K562 (cell line): ENCODE measurements around the gene TSR3. TPM values are rescaled to one million over a fixed set of nuclear protein-coding genes. Genes with fewer than 3 reads are reported as not detected.

Source experiments
- EHMT2 ChIP-seq: fragments of 450-650 bp; IDR thresholded peaks from 2 replicates; pipeline ENCODE4 v1.6.1; 2018; ENCODE audit warnings: antibody characterized with exemption
- GABPA ChIP-seq: fragments of 200-800 bp; sonication (Bioruptor generic); conservative IDR thresholded peaks from 2 replicates; pipeline ENCODE4 v1.6.1; 2016; ENCODE audit warnings: low read depth, missing genetic modification characterization, missing compliant biosample characterization
- KDM1A ChIP-seq, 2 experiments: fragments of 450-650 bp; IDR thresholded peaks; 2 replicates each; pipeline ENCODE4 v1.6.1; 2016; ENCODE audit warnings: mild to moderate bottlenecking in 2 of 2
- MYC ChIP-seq, 2 experiments: fragments of 250-450 bp in 1 of 2; sonication (Bioruptor Pico) in 1 of 2; IDR thresholded peaks; 2 replicates each; pipeline versions ENCODE4 v1.5.1 to v1.6.1; 2012 to 2021; ENCODE audit warnings: low read depth in 2 of 2, borderline replicate concordance in 1 of 2, improper control_type of control experiment in 1 of 2, low read length in 1 of 2, mild to moderate bottlenecking in 1 of 2, moderate library complexity in 1 of 2
- PRPF4 ChIP-seq: fragments of 200-400 bp; formaldehyde crosslinking; IDR thresholded peaks from one replicate; pipeline ENCODE4 v1.6.1; 2017; ENCODE audit warnings: low read length, low read depth, mild to moderate bottlenecking; ENCODE audit not compliant: insufficient read depth, poor library complexity, severe bottlenecking
- RBFOX2 ChIP-seq: fragments of 200-400 bp; formaldehyde crosslinking; IDR thresholded peaks from 2 replicates; pipeline ENCODE4 v1.6.1; 2017; ENCODE audit warnings: low read depth, mild to moderate bottlenecking, low read length, moderate library complexity
- SMAD4 ChIP-seq: fragments of 250-450 bp; sonication (Bioruptor Pico); conservative IDR thresholded peaks from 2 replicates; pipeline ENCODE4 v1.8.0; 2021; ENCODE audit warnings: inconsistent platforms, mild to moderate bottlenecking, moderate library complexity
- TAF1 ChIP-seq: IDR thresholded peaks from 2 replicates; pipeline ENCODE4 v1.6.1; 2011; ENCODE audit warnings: mild to moderate bottlenecking, low read length, moderate library complexity; ENCODE audit not compliant: insufficient read depth, control insufficient read depth, severe bottlenecking; ENCODE audit errors: extremely low read depth
- TRIM24 ChIP-seq, 2 experiments: fragments of 450-650 bp; IDR thresholded peaks; 2 replicates each; pipeline ENCODE4 v1.6.1; 2016
- ZNF699 ChIP-seq: fragments of 250-450 bp; sonication (Bioruptor Pico); IDR thresholded peaks from 2 replicates; pipeline ENCODE4 v1.8.0; 2021; ENCODE audit warnings: mild to moderate bottlenecking, moderate library complexity; ENCODE audit not compliant: insufficient replicate concordance
- ZNF766 ChIP-seq: fragments of 200-800 bp; sonication (Bioruptor generic); conservative IDR thresholded peaks from 2 replicates; pipeline ENCODE4 v1.6.1; 2016; ENCODE audit warnings: missing genetic modification characterization, missing compliant biosample characterization
- polyA plus RNA-seq, 8 experiments: library from polyadenylated mRNA; depleted of rRNA in 4 of 8; stranded (reverse) in 5 of 8; unstranded in 3 of 8; fragments of >200 nt; fragmentation: Nextera tagmentation in 2 of 8; fragmentation: Illumina TruSeq in 1 of 8; extraction: Ambion mirVana in 2 of 8; extraction: Trizol in 1 of 8; gene quantifications; 2 replicates each; pipeline versions ENCODE4 v1.2.1 to v1.2.3, GENCODE V29; 2011 to 2014; ENCODE audit warnings: inconsistent platforms in 1 of 8, missing spikeins in 1 of 8
- total RNA-seq, 7 experiments: library from RNA; depleted of rRNA in 6 of 7; stranded (reverse); fragments of >200 nt in 6 of 7; fragmentation: Illumina TruSeq in 2 of 7; extraction: Trizol in 2 of 7; gene quantifications; 2 replicates each; pipeline versions ENCODE4 v1.2.1 to v1.2.3, GENCODE V29; 2011 to 2021; ENCODE audit warnings: low replicate concordance in 1 of 7
- TF ChIP-seq, protein P1 (sequence below), 2 experiments: fragments of 450-650 bp; IDR thresholded peaks; 2 replicates each; pipeline ENCODE4 v1.6.1; 2016; ENCODE audit warnings: mild to moderate bottlenecking in 2 of 2, borderline replicate concordance in 1 of 2, low read depth in 1 of 2, moderate library complexity in 1 of 2
- TF ChIP-seq, protein P2 (sequence below): fragments of 450-650 bp; IDR thresholded peaks from 2 replicates; pipeline ENCODE4 v1.6.1; 2016

The TSR3 gene
- total and polyA plus RNA-seq, 9 of the 15 experiments (the other 6 are each of a cell fraction or from before 2014, with no cell fraction given) = 1.5 to 74.8 (median 16.5) TPM

DNA sequence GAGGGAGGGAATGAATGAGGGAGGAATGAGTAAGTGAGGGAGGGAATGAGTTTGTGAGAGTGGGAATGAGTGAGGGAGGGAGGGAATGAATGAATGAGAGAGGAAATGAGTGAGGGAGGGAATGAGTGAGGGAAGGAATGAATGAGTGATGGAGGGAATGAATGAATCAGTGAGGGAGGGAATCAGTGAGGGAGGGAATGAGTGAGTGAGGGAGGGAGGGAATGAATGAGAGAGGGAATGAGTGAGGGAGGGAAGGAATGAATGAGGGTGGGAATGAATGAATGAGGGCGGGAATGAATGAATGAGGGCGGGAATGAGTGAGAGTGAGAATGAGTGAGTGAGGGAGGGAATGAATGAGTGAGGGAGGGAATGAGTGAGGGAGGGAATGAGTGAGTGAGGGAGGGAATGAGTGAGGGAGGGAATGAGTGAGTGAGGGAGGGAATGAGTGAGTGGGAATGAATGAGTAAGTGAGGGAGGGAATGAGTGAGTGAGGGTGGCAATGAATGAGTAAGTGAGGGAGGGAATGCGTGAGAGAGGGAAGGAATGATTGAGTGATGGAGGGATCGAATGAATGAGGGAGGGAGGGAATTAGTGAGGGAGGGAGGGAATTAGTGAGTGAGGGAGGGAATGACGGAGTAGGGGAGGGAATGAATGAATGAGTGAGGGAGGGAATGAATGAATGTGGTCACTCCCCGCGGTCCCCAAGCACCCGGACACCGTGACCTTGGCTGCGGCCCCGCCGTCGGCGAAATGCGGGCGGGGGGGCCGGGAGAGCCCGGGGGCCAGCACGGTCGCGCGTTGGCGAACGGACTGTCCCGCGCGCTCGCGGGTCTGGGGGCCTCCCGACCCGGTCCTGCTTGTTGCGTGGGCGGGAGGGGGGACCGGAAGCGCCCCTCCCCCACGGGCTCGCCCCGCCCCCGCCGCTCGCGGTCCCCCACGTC, 43.4 kb downstream of the TSR3 start (continued):
- TF ChIP-seq, protein P1, sequence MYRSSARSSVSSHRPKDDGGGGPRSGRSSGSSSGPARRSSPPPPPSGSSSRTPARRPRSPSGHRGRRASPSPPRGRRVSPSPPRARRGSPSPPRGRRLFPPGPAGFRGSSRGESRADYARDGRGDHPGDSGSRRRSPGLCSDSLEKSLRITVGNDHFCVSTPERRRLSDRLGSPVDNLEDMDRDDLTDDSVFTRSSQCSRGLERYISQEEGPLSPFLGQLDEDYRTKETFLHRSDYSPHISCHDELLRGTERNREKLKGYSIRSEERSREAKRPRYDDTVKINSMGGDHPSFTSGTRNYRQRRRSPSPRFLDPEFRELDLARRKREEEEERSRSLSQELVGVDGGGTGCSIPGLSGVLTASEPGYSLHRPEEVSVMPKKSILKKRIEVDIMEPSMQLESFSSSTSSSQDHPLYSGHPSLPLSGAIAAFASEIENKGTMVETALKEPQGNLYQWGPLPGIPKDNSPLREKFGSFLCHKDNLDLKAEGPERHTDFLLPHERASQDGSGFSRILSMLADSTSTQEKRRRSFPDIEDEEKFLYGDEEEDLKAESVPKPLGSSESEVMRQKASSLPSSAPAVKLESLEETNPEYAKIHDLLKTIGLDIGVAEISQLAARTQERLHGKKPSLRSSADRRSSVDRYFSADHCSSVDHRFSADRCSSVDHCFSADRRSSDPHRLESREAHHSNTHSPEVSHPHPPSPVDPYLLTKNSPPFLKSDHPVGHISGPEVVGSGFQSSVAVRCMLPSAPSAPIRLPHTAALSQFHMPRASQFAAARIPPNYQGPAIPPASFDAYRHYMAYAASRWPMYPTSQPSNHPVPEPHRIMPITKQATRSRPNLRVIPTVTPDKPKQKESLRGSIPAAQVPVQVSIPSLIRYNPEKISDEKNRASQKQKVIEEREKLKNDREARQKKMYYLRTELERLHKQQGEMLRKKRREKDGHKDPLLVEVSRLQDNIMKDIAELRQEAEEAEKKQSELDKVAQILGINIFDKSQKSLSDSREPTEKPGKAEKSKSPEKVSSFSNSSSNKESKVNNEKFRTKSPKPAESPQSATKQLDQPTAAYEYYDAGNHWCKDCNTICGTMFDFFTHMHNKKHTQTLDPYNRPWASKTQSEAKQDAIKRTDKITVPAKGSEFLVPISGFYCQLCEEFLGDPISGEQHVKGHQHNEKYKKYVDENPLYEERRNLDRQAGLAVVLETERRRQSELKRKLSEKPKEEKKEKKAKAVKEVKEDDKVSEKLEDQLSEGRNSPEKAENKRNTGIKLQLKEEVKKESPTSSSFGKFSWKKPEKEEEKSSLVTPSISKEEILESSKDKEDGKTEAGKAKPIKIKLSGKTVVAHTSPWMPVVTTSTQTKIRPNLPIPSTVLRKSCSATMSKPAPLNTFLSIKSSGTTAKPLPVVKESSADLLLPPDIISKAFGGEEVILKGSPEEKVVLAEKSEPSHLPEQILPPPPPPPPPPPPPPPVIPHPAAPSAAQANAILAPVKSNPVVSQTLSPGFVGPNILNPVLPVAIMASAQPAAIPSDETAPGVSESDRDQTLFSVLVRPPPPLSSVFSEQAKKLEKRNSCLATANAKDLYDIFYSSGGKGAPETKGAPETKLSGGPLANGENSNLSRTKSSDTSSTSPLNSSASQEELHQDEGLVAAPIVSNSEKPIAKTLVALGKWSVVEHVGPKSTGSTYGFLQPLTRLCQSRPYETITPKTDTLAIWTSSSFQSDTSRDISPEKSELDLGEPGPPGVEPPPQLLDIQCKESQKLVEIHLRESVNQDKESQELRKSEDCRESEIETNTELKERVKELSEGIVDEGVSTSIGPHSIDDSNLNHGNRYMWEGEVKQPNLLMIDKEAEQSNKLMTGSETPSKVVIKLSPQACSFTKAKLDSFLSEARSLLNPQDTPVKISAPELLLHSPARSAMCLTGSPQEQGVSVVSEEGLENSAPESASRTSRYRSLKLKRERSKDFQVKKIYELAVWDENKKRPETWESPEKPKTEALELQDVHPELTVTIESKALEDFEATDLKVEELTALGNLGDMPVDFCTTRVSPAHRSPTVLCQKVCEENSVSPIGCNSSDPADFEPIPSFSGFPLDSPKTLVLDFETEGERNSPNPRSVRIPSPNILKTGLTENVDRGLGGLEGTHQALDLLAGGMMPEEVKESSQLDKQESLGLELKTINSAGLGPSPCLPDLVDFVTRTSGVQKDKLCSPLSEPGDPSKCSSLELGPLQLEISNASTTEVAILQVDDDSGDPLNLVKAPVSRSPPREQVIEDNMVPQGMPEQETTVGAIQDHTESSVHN (IDR thresholded peaks at IDR 0.05; ENCODE audit: borderline replicate concordance in 1 of 2, low read depth in 1 of 2) = peak in 1 of 2 experiments; percentile 90; a peak in 2 of 4 replicates
- TF ChIP-seq, protein P2, sequence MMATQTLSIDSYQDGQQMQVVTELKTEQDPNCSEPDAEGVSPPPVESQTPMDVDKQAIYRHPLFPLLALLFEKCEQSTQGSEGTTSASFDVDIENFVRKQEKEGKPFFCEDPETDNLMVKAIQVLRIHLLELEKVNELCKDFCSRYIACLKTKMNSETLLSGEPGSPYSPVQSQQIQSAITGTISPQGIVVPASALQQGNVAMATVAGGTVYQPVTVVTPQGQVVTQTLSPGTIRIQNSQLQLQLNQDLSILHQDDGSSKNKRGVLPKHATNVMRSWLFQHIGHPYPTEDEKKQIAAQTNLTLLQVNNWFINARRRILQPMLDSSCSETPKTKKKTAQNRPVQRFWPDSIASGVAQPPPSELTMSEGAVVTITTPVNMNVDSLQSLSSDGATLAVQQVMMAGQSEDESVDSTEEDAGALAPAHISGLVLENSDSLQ = peak; percentile 55
- TF ChIP-seq TRIM24 (IDR thresholded peaks at IDR 0.05) = peak; percentile 5 to 40; a peak in 1 of 4 replicates
- no peak for TF ChIP-seq ZNF699 (CRISPR knock-in tag)
- peak; percentile 75 for TF ChIP-seq RBFOX2
- TF ChIP-seq GABPA = peak; percentile 71
- 0 out of 2 replicates have a peak, but pooled peaks have one; percentile 15 for TF ChIP-seq EHMT2
- TF ChIP-seq ZNF766 = 0 out of 2 replicates have a peak, but pooled peaks have one; percentile 16
- peak; percentile 28 for TF ChIP-seq TAF1
- TF ChIP-seq MYC (IDR thresholded peaks at IDR 0.05; ENCODE audit: low read depth, low read length) = peak; percentile 27; the same call in 1 of the 2 replicates
- no peak for TF ChIP-seq MYC (CRISPR knock-in tag; IDR thresholded peaks at IDR 0.05; ENCODE audit: borderline replicate concordance, low read depth)
- peak; percentile 50 for TF ChIP-seq PRPF4
- 0 out of 2 replicates have a peak, but pooled peaks have one; percentile 15 for TF ChIP-seq SMAD4 (CRISPR knock-in tag)
- TF ChIP-seq KDM1A (IDR thresholded peaks at IDR 0.05) = peak in 1 of 2 experiments; percentile 66; a peak in 2 of 4 replicates
